ENCODE data around the gene TSHZ2.

DNA sequence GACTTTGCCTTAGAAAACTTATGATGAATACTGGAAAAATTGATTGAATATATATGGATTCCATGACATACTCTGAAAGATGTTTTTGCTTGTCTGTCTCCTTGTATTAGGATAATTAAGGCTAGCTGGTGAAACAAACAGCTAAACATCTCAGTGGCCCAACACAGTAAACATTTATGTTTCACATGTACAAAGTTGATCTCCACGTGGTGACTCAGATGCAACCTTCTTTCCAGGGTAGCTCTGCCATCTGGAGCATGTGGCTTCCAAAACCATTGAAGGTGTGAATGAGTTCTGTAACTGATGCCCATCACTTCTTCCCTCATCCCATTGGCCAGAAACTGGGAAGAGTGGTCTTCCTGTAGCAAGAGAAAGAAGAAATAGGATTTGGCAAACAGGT is 196.3 kb downstream of the TSHZ2 start:
- TF ChIP-seq TAF1 (IDR thresholded peaks at IDR 0.05; ENCODE audit: borderline replicate concordance, low read depth, low read length) (no peak), POLR2A (IDR thresholded peaks at IDR 0.05; ENCODE audit: low read depth, low read length) (no peak)

Measured in GM12892 (cell line).